WTC11 (cell line): ENCODE results near the gene TRPV6. TPM values are rescaled to one million over a fixed set of nuclear protein-coding genes. Genes with fewer than 3 reads are reported as not detected.

Source experiments
- ATAC-seq: fragments of 200-7000 bp; cut with Tn5 transposase; 2 replicates; pipeline ENCODE4 v1.10.0; 2021; ENCODE audit warnings: mild to moderate bottlenecking, moderate library complexity
- CTCF ChIA-PET: fragments of 300-600 bp; sonication (Branson Sonifier 250); formaldehyde crosslinking; loops from one replicate; lab custom pipeline; 2021; ENCODE audit warnings: antibody characterized with exemption; lab: Charles Lee
- POLR2A ChIA-PET: fragments of 350-600 bp; sonication (Branson Sonifier 250); formaldehyde crosslinking; loops from one replicate; lab custom pipeline; 2021; ENCODE audit warnings: antibody characterized with exemption; lab: Charles Lee
- DNase-seq: peaks from one replicate; pipeline ENCODE4 v3.0.0; 2021; ENCODE audit warnings: low spot score
- H3K27ac Mint-ChIP-seq: 2 replicates; pipeline ENCODE4 v1.8.0; 2021; ENCODE audit warnings: mixed read lengths
- H3K27me3 Mint-ChIP-seq: 2 replicates; pipeline ENCODE4 v1.8.0; 2021; ENCODE audit warnings: low read depth, mild to moderate bottlenecking, moderate library complexity, mixed read lengths
- H3K36me3 Mint-ChIP-seq: 2 replicates; pipeline ENCODE4 v1.8.0; 2021; ENCODE audit warnings: mixed read lengths
- H3K4me1 Mint-ChIP-seq: 2 replicates; pipeline ENCODE4 v1.8.0; 2022; ENCODE audit warnings: mixed read lengths
- H3K4me3 Mint-ChIP-seq: 2 replicates; pipeline ENCODE4 v1.8.0; 2021; ENCODE audit warnings: mild to moderate bottlenecking, moderate library complexity, mixed read lengths
- H3K9me3 Mint-ChIP-seq: 2 replicates; pipeline ENCODE4 v1.8.0; 2021; ENCODE audit warnings: mixed read lengths
- CREB1 ChIP-seq: sonication (generic); formaldehyde crosslinking; IDR thresholded peaks from 2 replicates; pipeline ENCODE4 v1.8.0; 2023; ENCODE audit warnings: mild to moderate bottlenecking, missing genetic modification reagents
- ETV6 ChIP-seq: sonication (generic); formaldehyde crosslinking; IDR thresholded peaks from 2 replicates; pipeline ENCODE4 v1.8.1; 2022; ENCODE audit warnings: mild to moderate bottlenecking, missing genetic modification reagents
- FOXK1 ChIP-seq: sonication (generic); formaldehyde crosslinking; IDR thresholded peaks from 2 replicates; pipeline ENCODE4 v1.8.0; 2022; ENCODE audit warnings: mild to moderate bottlenecking, moderate library complexity, missing genetic modification reagents
- MXD4 ChIP-seq: fragments of 250-450 bp; sonication (Bioruptor Pico); IDR thresholded peaks from 2 replicates; pipeline ENCODE4 v1.8.0; 2021; ENCODE audit warnings: mild to moderate bottlenecking, moderate library complexity, borderline replicate concordance
- NFATC4 ChIP-seq: fragments of 250-450 bp; sonication (Bioruptor Pico); IDR thresholded peaks from 2 replicates; pipeline ENCODE4 v1.9.0; 2021; ENCODE audit warnings: mild to moderate bottlenecking
- PRRX2 ChIP-seq: fragments of 250-450 bp; sonication (Bioruptor Pico); IDR thresholded peaks from 2 replicates; pipeline ENCODE4 v1.8.0; 2021; ENCODE audit warnings: mild to moderate bottlenecking
- RORB ChIP-seq: fragments of 250-450 bp; sonication (Bioruptor Pico); IDR thresholded peaks from 2 replicates; pipeline ENCODE4 v1.9.0; 2021; ENCODE audit warnings: mild to moderate bottlenecking
- SOX15 ChIP-seq: fragments of 250-450 bp; sonication (Bioruptor Pico); IDR thresholded peaks from 2 replicates; pipeline ENCODE4 v1.9.0; 2021; ENCODE audit warnings: mild to moderate bottlenecking
- TEAD4 ChIP-seq: sonication (generic); formaldehyde crosslinking; IDR thresholded peaks from 2 replicates; pipeline ENCODE4 v1.8.0; 2022; ENCODE audit warnings: mild to moderate bottlenecking, missing genetic modification reagents
- ZBTB21 ChIP-seq: sonication (generic); formaldehyde crosslinking; IDR thresholded peaks from 2 replicates; pipeline ENCODE4 v1.8.1; 2023; ENCODE audit warnings: mild to moderate bottlenecking, missing genetic modification reagents, borderline replicate concordance
- ZNF416 ChIP-seq: fragments of 250-450 bp; sonication (Bioruptor Pico); IDR thresholded peaks from 2 replicates; pipeline ENCODE4 v1.9.0; 2021; ENCODE audit warnings: mild to moderate bottlenecking, inconsistent platforms
- ZNF423 ChIP-seq: fragments of 250-450 bp; sonication (Bioruptor Pico); IDR thresholded peaks from 2 replicates; pipeline ENCODE4 v2.1.2; 2022; ENCODE audit warnings: mild to moderate bottlenecking, moderate library complexity
- ZNF671 ChIP-seq: fragments of 250-450 bp; sonication (Bioruptor Pico); IDR thresholded peaks from 2 replicates; pipeline ENCODE4 v1.8.0; 2021; ENCODE audit warnings: mild to moderate bottlenecking
- total RNA-seq: library from RNA; stranded (reverse); gene quantifications from 3 replicates; pipeline ENCODE4 v1.2.3, GENCODE V29; 2021
- TF ChIP-seq, protein P1 (sequence below): sonication (generic); formaldehyde crosslinking; IDR thresholded peaks from 2 replicates; pipeline ENCODE4 v1.8.1; 2022; ENCODE audit warnings: missing genetic modification reagents, borderline replicate concordance
- TF ChIP-seq, protein P2 (sequence below): fragments of 250-450 bp; sonication (Bioruptor Pico); IDR thresholded peaks from 2 replicates; pipeline ENCODE4 v1.9.0; 2021; ENCODE audit warnings: mild to moderate bottlenecking
- TF ChIP-seq, protein P3 (sequence below): sonication (generic); formaldehyde crosslinking; IDR thresholded peaks from 2 replicates; pipeline ENCODE4 v1.8.1; 2023; ENCODE audit warnings: mild to moderate bottlenecking, missing genetic modification reagents
- TF ChIP-seq, protein P4 (sequence below): fragments of 250-450 bp; sonication (Bioruptor Pico); IDR thresholded peaks from 2 replicates; pipeline ENCODE4 v1.9.0; 2021; ENCODE audit warnings: mild to moderate bottlenecking
- TF ChIP-seq, protein P5 (sequence below): sonication (generic); formaldehyde crosslinking; IDR thresholded peaks from 2 replicates; pipeline ENCODE4 v1.8.1; 2022; ENCODE audit warnings: mild to moderate bottlenecking, moderate library complexity, missing genetic modification reagents
- TF ChIP-seq, protein P6 (sequence below): sonication (generic); formaldehyde crosslinking; IDR thresholded peaks from 2 replicates; pipeline ENCODE4 v1.8.1; 2023; ENCODE audit warnings: mild to moderate bottlenecking, missing genetic modification reagents, borderline replicate concordance
- TF ChIP-seq, protein P7 (sequence below): fragments of 250-450 bp; sonication (Bioruptor Pico); IDR thresholded peaks from 2 replicates; pipeline ENCODE4 v1.9.0; 2021; ENCODE audit warnings: moderate library complexity, mild to moderate bottlenecking, inconsistent platforms, borderline replicate concordance
- TF ChIP-seq, protein P8 (sequence below): sonication (generic); formaldehyde crosslinking; conservative IDR thresholded peaks from 2 replicates; pipeline ENCODE4 v1.8.1; 2023; ENCODE audit warnings: mild to moderate bottlenecking, low read depth, missing genetic modification reagents, moderate library complexity

TRPV6 gene
- total RNA-seq, 1 experiment from 2014 or later = 0.63 TPM

DNA sequence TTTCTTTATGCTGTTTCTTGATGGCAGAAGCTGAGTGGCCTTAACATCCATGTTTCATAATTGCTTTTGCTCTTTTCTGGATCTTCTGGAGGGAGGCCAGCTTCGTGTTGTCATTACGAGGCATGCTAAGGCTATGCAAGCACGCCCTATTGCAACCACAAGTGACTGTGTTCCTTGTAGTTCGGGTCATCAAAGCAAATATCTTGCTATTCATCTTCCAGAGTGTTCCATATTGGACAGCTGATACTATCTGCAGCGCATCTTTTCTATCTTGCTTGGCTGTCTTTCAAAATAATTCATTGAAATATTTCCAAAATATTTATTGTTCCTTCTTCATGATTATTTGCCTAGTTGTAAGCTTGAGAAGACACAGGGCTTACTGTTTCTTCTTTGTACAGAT, 25.7 kb downstream of the TRPV6 start:
- no peak overlapping the region for H3K27ac Mint-ChIP-seq
- H3K9me3 Mint-ChIP-seq = no peaks in the 10 kb centered on the region
- no peak overlapping the region for H3K4me3 Mint-ChIP-seq
- H3K36me3 Mint-ChIP-seq = no peaks in the 10 kb centered on the region
- peaks cover 17% of the 10 kb centered on the region for H3K27me3 Mint-ChIP-seq
- DNase-seq (no peak), ATAC-seq (no peak)
- H3K4me1 Mint-ChIP-seq = peaks cover 41% of the 10 kb centered on the region
- ChIA-PET CTCF (interaction anchor here (0.7 to 1.5 kb wide), 3 partner anchors 77 to 355 kb away, joined by 3 to 5 read pairs (median 3); no protein-coding TSS in a partner anchor), POLR2A (no interaction called here)
- TF ChIP-seq, protein P1, sequence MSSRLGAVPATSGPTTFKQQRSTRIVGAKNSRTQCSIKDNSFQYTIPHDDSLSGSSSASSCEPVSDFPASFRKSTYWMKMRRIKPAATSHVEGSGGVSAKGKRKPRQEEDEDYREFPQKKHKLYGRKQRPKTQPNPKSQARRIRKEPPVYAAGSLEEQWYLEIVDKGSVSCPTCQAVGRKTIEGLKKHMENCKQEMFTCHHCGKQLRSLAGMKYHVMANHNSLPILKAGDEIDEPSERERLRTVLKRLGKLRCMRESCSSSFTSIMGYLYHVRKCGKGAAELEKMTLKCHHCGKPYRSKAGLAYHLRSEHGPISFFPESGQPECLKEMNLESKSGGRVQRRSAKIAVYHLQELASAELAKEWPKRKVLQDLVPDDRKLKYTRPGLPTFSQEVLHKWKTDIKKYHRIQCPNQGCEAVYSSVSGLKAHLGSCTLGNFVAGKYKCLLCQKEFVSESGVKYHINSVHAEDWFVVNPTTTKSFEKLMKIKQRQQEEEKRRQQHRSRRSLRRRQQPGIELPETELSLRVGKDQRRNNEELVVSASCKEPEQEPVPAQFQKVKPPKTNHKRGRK (CRISPR knock-in tag) = no peak
- TF ChIP-seq NFATC4 = no peak
- TF ChIP-seq MXD4 (CRISPR knock-in tag) = no peak
- TF ChIP-seq ZNF416 (CRISPR knock-in tag) = no peak
- TF ChIP-seq, protein P2, sequence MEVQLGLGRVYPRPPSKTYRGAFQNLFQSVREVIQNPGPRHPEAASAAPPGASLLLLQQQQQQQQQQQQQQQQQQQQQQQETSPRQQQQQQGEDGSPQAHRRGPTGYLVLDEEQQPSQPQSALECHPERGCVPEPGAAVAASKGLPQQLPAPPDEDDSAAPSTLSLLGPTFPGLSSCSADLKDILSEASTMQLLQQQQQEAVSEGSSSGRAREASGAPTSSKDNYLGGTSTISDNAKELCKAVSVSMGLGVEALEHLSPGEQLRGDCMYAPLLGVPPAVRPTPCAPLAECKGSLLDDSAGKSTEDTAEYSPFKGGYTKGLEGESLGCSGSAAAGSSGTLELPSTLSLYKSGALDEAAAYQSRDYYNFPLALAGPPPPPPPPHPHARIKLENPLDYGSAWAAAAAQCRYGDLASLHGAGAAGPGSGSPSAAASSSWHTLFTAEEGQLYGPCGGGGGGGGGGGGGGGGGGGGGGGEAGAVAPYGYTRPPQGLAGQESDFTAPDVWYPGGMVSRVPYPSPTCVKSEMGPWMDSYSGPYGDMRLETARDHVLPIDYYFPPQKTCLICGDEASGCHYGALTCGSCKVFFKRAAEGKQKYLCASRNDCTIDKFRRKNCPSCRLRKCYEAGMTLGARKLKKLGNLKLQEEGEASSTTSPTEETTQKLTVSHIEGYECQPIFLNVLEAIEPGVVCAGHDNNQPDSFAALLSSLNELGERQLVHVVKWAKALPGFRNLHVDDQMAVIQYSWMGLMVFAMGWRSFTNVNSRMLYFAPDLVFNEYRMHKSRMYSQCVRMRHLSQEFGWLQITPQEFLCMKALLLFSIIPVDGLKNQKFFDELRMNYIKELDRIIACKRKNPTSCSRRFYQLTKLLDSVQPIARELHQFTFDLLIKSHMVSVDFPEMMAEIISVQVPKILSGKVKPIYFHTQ (CRISPR knock-in tag) = no peak
- TF ChIP-seq, protein P3, sequence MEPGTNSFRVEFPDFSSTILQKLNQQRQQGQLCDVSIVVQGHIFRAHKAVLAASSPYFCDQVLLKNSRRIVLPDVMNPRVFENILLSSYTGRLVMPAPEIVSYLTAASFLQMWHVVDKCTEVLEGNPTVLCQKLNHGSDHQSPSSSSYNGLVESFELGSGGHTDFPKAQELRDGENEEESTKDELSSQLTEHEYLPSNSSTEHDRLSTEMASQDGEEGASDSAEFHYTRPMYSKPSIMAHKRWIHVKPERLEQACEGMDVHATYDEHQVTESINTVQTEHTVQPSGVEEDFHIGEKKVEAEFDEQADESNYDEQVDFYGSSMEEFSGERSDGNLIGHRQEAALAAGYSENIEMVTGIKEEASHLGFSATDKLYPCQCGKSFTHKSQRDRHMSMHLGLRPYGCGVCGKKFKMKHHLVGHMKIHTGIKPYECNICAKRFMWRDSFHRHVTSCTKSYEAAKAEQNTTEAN = no peak
- TF ChIP-seq SOX15 (CRISPR knock-in tag) = no peak
- TF ChIP-seq TEAD4 = no peak
- TF ChIP-seq ETV6 (CRISPR knock-in tag) = no peak
- no peak for TF ChIP-seq ZNF671 (CRISPR knock-in tag)
- TF ChIP-seq, protein P4, sequence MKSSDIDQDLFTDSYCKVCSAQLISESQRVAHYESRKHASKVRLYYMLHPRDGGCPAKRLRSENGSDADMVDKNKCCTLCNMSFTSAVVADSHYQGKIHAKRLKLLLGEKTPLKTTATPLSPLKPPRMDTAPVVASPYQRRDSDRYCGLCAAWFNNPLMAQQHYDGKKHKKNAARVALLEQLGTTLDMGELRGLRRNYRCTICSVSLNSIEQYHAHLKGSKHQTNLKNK (CRISPR knock-in tag) = no peak

DNA sequence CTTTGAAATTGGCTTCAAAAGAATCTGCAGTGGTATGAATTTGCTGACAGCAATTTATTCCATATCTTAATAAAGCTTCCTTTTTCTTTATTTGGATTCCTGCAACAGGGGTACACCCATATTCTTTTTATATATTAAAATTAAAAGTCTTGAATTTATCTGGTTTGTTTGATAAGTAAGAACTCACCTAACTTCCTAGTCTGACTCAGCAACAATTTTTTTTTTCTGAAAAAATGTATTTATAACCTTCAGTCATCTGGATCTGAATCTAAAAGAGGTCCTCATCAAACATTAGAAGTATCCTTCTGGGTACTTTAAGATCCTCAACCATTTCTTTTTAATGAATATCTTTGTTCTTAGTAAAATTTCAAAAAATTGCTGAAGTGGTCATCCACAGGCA, 26.1 kb downstream of the TRPV6 start:
- Mint-ChIP-seq H3K9me3 (no peaks in the 10 kb centered on the region), H3K36me3 (no peaks in the 10 kb centered on the region), H3K27me3 (peaks cover 17% of the 10 kb centered on the region), H3K4me1 (peaks cover 39% of the 10 kb centered on the region), H3K4me3 (no peak overlapping the region), H3K27ac (no peak overlapping the region)
- ChIA-PET CTCF (interaction anchor here (1.5 kb wide), 1 partner anchor 76 kb away, joined by 3 read pairs; no protein-coding TSS in a partner anchor), POLR2A (no interaction called here)
- DNase-seq (no peak), ATAC-seq (no peak)
- TF ChIP-seq ZBTB21 (CRISPR knock-in tag) = no peak
- TF ChIP-seq RORB (CRISPR knock-in tag) = no peak
- TF ChIP-seq, protein P5, sequence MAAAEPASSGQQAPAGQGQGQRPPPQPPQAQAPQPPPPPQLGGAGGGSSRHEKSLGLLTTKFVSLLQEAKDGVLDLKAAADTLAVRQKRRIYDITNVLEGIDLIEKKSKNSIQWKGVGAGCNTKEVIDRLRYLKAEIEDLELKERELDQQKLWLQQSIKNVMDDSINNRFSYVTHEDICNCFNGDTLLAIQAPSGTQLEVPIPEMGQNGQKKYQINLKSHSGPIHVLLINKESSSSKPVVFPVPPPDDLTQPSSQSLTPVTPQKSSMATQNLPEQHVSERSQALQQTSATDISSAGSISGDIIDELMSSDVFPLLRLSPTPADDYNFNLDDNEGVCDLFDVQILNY = no peak
- TF ChIP-seq ZNF416 (CRISPR knock-in tag) = no peak
- TF ChIP-seq, protein P6, sequence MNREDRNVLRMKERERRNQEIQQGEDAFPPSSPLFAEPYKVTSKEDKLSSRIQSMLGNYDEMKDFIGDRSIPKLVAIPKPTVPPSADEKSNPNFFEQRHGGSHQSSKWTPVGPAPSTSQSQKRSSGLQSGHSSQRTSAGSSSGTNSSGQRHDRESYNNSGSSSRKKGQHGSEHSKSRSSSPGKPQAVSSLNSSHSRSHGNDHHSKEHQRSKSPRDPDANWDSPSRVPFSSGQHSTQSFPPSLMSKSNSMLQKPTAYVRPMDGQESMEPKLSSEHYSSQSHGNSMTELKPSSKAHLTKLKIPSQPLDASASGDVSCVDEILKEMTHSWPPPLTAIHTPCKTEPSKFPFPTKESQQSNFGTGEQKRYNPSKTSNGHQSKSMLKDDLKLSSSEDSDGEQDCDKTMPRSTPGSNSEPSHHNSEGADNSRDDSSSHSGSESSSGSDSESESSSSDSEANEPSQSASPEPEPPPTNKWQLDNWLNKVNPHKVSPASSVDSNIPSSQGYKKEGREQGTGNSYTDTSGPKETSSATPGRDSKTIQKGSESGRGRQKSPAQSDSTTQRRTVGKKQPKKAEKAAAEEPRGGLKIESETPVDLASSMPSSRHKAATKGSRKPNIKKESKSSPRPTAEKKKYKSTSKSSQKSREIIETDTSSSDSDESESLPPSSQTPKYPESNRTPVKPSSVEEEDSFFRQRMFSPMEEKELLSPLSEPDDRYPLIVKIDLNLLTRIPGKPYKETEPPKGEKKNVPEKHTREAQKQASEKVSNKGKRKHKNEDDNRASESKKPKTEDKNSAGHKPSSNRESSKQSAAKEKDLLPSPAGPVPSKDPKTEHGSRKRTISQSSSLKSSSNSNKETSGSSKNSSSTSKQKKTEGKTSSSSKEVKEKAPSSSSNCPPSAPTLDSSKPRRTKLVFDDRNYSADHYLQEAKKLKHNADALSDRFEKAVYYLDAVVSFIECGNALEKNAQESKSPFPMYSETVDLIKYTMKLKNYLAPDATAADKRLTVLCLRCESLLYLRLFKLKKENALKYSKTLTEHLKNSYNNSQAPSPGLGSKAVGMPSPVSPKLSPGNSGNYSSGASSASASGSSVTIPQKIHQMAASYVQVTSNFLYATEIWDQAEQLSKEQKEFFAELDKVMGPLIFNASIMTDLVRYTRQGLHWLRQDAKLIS (CRISPR knock-in tag) = no peak
- TF ChIP-seq, protein P7, sequence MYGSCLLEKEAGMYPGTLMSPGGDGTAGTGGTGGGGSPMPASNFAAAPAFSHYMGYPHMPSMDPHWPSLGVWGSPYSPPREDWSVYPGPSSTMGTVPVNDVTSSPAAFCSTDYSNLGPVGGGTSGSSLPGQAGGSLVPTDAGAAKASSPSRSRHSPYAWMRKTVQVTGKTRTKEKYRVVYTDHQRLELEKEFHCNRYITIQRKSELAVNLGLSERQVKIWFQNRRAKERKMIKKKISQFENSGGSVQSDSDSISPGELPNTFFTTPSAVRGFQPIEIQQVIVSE = no peak
- no peak for TF ChIP-seq FOXK1
- TF ChIP-seq ZNF423 = no peak
- TF ChIP-seq, protein P8, sequence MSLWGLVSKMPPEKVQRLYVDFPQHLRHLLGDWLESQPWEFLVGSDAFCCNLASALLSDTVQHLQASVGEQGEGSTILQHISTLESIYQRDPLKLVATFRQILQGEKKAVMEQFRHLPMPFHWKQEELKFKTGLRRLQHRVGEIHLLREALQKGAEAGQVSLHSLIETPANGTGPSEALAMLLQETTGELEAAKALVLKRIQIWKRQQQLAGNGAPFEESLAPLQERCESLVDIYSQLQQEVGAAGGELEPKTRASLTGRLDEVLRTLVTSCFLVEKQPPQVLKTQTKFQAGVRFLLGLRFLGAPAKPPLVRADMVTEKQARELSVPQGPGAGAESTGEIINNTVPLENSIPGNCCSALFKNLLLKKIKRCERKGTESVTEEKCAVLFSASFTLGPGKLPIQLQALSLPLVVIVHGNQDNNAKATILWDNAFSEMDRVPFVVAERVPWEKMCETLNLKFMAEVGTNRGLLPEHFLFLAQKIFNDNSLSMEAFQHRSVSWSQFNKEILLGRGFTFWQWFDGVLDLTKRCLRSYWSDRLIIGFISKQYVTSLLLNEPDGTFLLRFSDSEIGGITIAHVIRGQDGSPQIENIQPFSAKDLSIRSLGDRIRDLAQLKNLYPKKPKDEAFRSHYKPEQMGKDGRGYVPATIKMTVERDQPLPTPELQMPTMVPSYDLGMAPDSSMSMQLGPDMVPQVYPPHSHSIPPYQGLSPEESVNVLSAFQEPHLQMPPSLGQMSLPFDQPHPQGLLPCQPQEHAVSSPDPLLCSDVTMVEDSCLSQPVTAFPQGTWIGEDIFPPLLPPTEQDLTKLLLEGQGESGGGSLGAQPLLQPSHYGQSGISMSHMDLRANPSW (CRISPR knock-in tag) = no peak
- TF ChIP-seq PRRX2 (CRISPR knock-in tag) = no peak
- no peak for TF ChIP-seq CREB1
